Panc1 (cell line): ENCODE results near the gene AATK. TPM values are rescaled to one million over a fixed set of nuclear protein-coding genes. Genes with fewer than 3 reads are reported as not detected.

Experiments used
- ATAC-seq: fragments of 200-7000 bp; cut with Tn5 transposase; 2 replicates; pipeline ENCODE4 v1.9.1; 2020; ENCODE audit warnings: mild to moderate bottlenecking, moderate library complexity
- BruUV-seq: library from RNA; stranded (reverse); fragments of 400-500 nt; replicated peaks from 2 replicates; lab custom pipeline; 2021; lab: Mats Ljungman, UMichigan
- CTCF ChIA-PET: fragments of 300-600 bp; sonication (Branson Sonifier 250); formaldehyde crosslinking; loops from one replicate; lab custom pipeline; 2022; ENCODE audit warnings: antibody characterized with exemption; lab: Charles Lee
- POLR2A ChIA-PET: fragments of 300-600 bp; sonication (Branson Sonifier 250); formaldehyde crosslinking; loops from one replicate; lab custom pipeline; 2022; ENCODE audit warnings: antibody characterized with exemption; lab: Charles Lee
- DNase-seq: peaks from one replicate; pipeline ENCODE4 v3.0.0-alpha.2; 2010; ENCODE audit warnings: low read depth, low spot score
- H3K27ac ChIP-seq: 2 replicates; pipeline ENCODE4 v1.5.1; 2011; ENCODE audit warnings: mild to moderate bottlenecking, low read length, inconsistent platforms
- H3K27me3 ChIP-seq: fragments of 200-500 bp; sonication (Bioruptor generic); 2 replicates; pipeline ENCODE4 v1.6.0; 2014; ENCODE audit warnings: low read length, inconsistent platforms; ENCODE audit not compliant: control insufficient read depth, insufficient read depth
- H3K36me3 ChIP-seq: fragments of 200-500 bp; sonication (Bioruptor generic); 2 replicates; pipeline ENCODE4 v1.5.1; 2014; ENCODE audit warnings: inconsistent platforms, mild to moderate bottlenecking, low read length, moderate library complexity; ENCODE audit not compliant: control insufficient read depth, insufficient read depth
- H3K4me1 ChIP-seq: 2 replicates; pipeline ENCODE4 v1.5.1; 2011; ENCODE audit warnings: inconsistent platforms, mild to moderate bottlenecking, low read length, moderate library complexity; ENCODE audit not compliant: control insufficient read depth, insufficient read depth
- H3K4me3 ChIP-seq, 2 experiments: 2 replicates each; pipeline ENCODE4 v1.5.1; 2011 to 2012; ENCODE audit warnings: low read depth in 2 of 2, low read length in 2 of 2, mild to moderate bottlenecking in 2 of 2, inconsistent platforms in 1 of 2, moderate library complexity in 1 of 2
- H3K9me3 ChIP-seq: fragments of 200-500 bp; sonication (Bioruptor generic); 2 replicates; pipeline ENCODE4 v1.5.1; 2014; ENCODE audit warnings: low read depth, mild to moderate bottlenecking, inconsistent platforms, low read length, moderate library complexity; ENCODE audit not compliant: control insufficient read depth, insufficient read depth
- CTCF ChIP-seq: fragments of 450-650 bp; IDR thresholded peaks from 2 replicates; pipeline ENCODE4 v1.5.1; 2017; ENCODE audit warnings: mild to moderate bottlenecking
- POLR2AphosphoS5 ChIP-seq: IDR thresholded peaks from 2 replicates; pipeline ENCODE4 v1.6.1; 2012; ENCODE audit warnings: mild to moderate bottlenecking, low read depth, low read length, moderate library complexity
- REST ChIP-seq, 2 experiments: IDR thresholded peaks; 2 replicates each; pipeline ENCODE4 v1.6.1; 2011 to 2012; ENCODE audit warnings: low read depth in 2 of 2, control low read depth in 1 of 2, low read length in 1 of 2, mild to moderate bottlenecking in 1 of 2, moderate library complexity in 1 of 2; ENCODE audit not compliant: insufficient read depth in 1 of 2
- SIN3A ChIP-seq: IDR thresholded peaks from 2 replicates; pipeline ENCODE4 v1.6.1; 2012; ENCODE audit warnings: low read depth, mild to moderate bottlenecking, low read length, moderate library complexity, borderline replicate concordance; ENCODE audit not compliant: insufficient read depth
- TCF7L2 ChIP-seq: IDR thresholded peaks from 2 replicates; pipeline ENCODE4 v1.6.1; 2011; ENCODE audit warnings: mild to moderate bottlenecking, low read depth, low read length, inconsistent platforms
- in situ Hi-C: cut with HindIII; loops from 2 replicates; pipeline ENCODE4 v1.10.0; 2016; ENCODE audit warnings: low sequenced_read_pairs, low pct_unique_long_range_greater_than_20kb
- intact Hi-C: fragments of 100-400 bp; cut with micrococcal nuclease; formaldehyde crosslinking; loops from one replicate; pipeline ENCODE4 v1.10.0; 2022; ENCODE audit not compliant: unreplicated experiment
- total RNA-seq: library from RNA; stranded (reverse); gene quantifications from one replicate; pipeline ENCODE4 v1.2.1, GENCODE V29; 2021; ENCODE audit not compliant: unreplicated experiment

The AATK gene
- total RNA-seq, 1 experiment from 2014 or later: 3.7 TPM

GRCh38 chr17:81179861-81180260 lies 13.8 kb upstream of the AATK start:
- POLR2A ChIA-PET: no interaction called here
- intact Hi-C loops: loop anchor here (5.0 kb wide), 1 partner anchor 38 kb away; no protein-coding TSS in a partner anchor
- no peak overlapping the region for H3K27ac ChIP-seq
- DNase-seq: no peak
- H3K4me3 ChIP-seq: no peak overlapping the region
- BruUV-seq: no TSS peak
- no peaks in the 10 kb centered on the region for H3K9me3 ChIP-seq
- no peaks in the 10 kb centered on the region for H3K27me3 ChIP-seq
- in situ Hi-C loops: no loop called here
- no peaks in the 10 kb centered on the region; the same call in 1 of the 2 replicates for H3K4me1 ChIP-seq
- TF ChIP-seq TCF7L2: no peak
- TF ChIP-seq CTCF: no peak
- no peak for TF ChIP-seq REST (IDR thresholded peaks at IDR 0.05; ENCODE audit: insufficient read depth in 1 of 2, low read depth in 2 of 2, low read length in 1 of 2)
- TF ChIP-seq POLR2AphosphoS5: no peak
- TF ChIP-seq SIN3A: no peak
- H3K36me3 ChIP-seq: no peaks in the 10 kb centered on the region
- ATAC-seq: no peak
- CTCF ChIA-PET: interaction anchor here (0.5 to 0.6 kb wide), 2 partner anchors 32 to 65 kb away, joined by 3 to 10 read pairs; no protein-coding TSS in a partner anchor

GRCh38 chr17:81179220-81179619 lies 13.2 kb upstream of the AATK start:
- Histone ChIP-seq H3K9me3 (no peaks in the 10 kb centered on the region), H3K27ac (no peak overlapping the region), H3K4me1 (no peaks in the 10 kb centered on the region; the same call in 1 of the 2 replicates), H3K36me3 (no peaks in the 10 kb centered on the region), H3K27me3 (no peaks in the 10 kb centered on the region), H3K4me3 (no peak overlapping the region)
- ATAC-seq (peak; percentile 46), DNase-seq (no peak)
- intact Hi-C loops (no loop called here), in situ Hi-C loops (no loop called here)
- no TSS peak for BruUV-seq
- CTCF ChIA-PET: interaction anchor here (0.5 to 0.6 kb wide), 2 partner anchors 31 to 66 kb away, joined by 3 to 10 read pairs; no protein-coding TSS in a partner anchor
- no peak for TF ChIP-seq POLR2AphosphoS5
- no peak for TF ChIP-seq TCF7L2
- TF ChIP-seq SIN3A: no peak
- no peak for TF ChIP-seq REST (IDR thresholded peaks at IDR 0.05; ENCODE audit: insufficient read depth in 1 of 2, low read depth in 2 of 2, low read length in 1 of 2)
- TF ChIP-seq CTCF: no peak
- POLR2A ChIA-PET: no interaction called here
